GM19351 (cell line): ENCODE data around the gene COL3A1.
A peak's percentile ranks its signal among the peaks of the same experiment; 100 is the strongest.

ENCODE experiments used
- ATAC-seq: cut with Tn5 transposase; IDR thresholded peaks from one replicate; pipeline ENCODE4 v1.9.1; 2021; ENCODE audit warnings: mild to moderate bottlenecking, moderate library complexity; ENCODE audit not compliant: unreplicated experiment

COL3A1 gene

DNA sequence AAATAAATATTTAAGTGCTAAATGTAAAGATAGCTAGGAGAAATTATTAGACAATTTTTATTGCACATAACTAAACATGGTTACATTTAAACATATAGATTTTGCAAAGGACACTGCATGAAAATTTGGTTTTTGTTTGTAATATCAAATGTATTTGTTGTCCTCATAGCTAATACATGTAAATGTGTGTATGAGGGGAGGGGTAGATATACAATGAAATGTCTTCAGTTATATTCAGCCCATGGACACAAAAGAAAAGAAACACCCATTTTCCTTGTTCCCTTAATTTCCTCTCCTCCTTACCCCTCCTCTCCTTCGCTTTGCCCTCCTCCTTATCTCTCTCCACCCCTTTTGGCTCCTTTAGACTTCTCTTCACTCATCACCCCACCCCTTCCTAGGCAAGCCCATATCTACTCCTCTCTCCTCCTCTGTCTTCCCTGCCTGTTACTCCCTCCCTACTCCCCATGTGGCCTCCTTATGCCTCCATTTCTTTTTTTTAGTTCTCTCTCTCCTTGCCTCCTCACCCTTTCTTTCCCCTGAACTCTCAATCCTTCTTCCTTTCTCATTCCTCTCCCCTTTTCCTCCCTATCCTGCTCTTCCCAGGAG is 1.4 kb downstream of the COL3A1 start:
- ATAC-seq, result no peak

DNA sequence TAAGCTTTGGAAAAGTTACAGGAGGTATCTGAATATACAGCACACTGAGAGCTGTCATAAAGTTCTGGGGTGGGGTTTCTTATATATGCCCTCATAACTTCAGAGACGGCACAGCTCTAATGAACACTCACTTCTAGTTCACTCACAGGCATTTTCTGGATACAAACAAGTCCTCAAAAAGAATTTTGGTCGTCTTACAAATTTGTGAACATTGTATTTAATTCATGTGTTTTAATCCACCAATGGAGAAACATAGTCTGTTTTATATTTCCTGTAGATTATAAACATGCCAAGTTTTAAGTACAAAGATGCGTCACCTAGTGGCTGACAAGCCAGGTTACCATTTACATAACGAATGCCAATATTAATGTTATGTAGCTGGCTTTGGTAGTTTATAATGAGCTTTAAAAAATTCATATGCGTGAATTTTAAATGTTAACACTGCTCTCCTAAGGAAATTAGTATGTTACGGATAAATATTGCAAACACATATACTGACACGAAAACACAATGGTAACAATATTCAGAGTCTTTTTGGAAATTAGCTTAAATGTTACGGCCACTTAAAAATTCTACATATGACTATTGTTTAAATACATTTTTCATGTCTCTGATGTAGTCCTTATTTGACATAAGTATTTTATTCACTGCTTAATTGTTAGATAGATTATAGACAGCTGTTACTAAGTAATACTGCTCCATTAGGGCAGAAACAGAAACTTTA is 2.5 kb downstream of the COL3A1 start:
- ATAC-seq, result no peak

DNA sequence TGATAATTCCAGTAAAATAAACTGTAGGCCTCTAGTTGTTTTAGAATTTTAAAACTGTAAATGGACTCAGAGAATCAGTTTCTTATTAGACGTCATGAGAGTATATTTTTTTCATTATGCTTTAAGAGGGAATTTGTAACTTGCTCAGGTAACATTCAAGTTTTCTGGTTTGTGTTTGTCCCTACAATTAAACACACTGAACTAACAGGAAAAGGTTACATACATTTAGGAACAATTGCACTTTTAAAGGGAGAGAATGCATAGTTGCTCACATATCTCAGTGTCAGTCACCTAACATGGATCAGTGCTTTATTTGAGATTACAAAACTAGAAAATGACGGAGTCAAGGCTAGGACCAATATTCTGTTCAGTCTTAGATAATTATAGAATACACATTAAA is 3.1 kb downstream of the COL3A1 start:
- ATAC-seq, result no peak

DNA sequence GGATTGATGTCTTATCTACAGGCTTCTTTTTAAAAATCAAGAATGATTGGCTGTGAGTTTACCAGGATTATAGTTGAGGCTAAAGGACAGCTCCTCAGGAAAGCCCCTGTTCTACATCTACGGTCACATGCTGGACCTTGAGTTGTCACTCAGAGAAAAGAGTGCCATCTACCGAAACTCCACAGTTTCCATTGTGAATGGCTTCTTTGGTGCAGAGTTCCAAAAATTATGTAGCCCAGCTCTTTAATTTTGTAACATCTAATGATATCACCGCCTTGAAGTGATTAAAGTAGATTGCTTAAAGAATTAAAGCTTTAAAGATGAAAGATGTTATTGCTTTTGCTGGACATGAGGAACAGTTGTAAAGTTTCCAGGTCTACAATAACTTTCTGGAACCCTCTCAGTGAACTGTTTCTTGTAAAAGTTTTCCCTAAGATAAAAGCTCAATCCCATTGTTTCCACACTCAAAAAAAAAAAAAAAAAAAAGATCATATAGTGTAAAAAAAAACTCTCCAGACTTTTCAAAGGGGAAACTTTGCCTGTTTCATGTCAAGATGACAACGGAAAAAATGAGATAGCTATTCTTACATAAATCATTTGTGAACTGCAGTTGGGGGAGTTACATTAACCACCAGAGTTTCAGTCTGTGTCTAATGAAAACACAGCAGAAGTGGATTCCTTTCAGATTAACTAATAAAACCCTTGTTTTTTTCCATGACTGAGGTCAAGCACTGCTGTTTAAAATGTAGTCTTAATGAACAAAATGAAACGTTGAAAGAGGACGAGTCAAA is 4.3 kb downstream of the COL3A1 start:
- peak; percentile 87 for ATAC-seq

DNA sequence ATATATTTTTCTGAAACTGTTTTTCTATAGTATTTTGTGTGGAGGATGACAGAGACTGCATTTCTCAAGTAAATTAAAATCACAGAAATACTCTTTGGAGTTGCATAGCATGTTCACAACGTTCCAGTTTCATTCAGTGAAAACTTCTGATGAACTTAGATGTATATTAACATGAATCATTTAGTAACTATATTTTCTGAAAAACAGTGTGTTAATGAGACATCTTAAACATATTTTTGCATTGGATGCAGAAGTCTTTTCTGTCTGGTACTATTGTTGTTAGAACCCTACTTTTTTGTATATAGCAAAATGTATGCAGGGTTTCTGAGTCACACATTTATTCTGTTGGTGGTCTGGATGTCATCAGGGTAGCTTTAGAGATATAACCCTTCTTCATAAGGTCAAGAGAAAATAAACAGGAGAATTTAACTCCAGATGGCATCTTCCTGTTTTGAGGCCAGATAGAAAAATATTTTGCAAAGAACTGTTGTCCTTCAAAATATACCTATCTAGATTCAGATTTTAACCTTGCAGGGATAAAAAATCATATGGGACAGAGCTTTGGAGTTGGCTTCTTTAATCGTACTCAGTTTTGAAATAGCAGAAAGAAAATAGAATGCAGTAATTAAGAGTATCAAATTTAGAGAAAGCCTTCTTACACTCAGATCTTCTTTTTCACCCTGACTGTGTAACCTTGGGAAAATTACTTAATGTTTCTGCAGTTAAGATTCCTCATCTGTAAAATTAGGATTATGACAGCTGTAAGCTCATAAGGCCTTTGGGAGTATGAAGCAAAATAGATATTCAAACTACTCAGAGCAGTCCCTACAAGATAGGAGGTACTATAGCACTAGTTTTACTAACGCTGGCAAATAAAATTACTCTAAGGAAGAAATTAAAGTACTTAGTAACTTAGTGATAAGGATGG is 5.3 kb downstream of the COL3A1 start:
- peak; percentile 20 for ATAC-seq

DNA sequence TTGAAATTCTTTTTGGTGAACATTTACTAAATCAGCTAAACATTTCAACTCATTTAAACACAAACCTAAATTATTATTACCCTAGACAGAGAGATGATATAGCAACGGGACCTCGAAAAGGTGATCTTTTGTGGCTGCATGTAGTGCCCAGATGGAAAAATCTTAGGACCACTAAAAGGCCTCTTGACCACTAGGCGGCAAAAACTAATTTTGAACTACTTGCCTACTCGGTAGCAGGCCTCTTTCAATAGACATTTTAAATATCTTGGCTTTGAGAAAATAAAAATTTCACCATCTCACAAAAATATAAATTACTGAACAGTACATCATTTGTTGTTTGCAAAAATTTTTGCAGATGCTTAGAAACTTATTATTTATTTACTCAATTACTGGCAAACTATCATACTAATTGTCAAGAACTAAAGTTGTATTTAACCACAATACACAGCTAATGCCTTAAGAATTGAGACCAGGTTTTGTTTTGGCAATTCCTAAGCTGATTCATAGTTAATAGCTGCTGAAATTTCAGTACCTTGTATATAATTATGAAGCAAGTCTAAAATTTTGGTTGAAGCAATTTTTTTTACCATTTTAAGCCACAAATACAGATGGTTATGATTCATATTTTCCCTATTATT is 9.4 kb downstream of the COL3A1 start:
- no peak for ATAC-seq

DNA sequence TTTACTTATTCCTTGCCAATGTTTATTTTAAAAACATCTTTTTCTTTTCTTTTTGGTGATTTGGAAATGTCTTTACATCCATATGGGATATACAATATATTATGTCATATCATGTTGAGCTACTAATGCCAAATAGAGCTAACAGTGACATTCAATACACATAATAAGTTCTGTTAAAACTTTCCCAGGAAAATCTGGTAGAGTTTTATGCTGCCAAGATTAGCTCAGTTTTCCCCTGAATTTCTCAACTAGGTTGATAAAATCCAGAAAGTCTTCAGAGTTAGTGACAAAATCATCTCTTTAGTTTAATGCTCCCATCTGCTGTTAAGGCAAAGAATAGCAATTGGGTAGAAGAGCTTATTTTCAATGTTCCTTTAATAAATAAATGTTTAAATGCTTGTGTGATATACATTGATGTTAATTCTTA is 9.9 kb downstream of the COL3A1 start:
- ATAC-seq, result no peak

DNA sequence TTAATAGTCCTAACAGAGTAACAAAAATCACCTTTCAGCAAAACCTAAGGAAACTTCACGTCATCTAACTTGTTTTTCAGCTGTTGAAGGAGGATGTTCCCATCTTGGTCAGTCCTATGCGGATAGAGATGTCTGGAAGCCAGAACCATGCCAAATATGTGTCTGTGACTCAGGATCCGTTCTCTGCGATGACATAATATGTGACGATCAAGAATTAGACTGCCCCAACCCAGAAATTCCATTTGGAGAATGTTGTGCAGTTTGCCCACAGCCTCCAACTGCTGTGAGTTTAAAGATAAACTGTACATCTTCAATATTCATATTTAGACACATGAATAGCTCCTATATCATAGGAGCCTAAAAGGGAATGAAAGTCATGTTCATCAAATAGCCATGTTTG is 10.5 kb downstream of the COL3A1 start:
- ATAC-seq, result no peak

DNA sequence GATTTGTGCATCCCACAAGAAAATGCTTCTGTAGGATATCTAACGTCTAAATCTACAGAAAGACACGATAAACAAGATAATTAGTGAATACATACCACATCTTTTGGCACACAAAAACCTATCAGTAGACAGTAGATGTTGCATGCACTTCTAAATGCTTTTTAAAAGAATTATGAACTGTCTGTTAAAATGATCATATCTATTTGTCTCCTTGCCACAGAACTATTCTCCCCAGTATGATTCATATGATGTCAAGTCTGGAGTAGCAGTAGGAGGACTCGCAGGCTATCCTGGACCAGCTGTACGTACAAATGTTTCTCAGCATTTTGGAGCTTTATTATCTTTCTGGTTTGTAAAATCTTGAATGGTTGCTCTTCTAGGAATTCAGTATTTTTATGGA is 12.7 kb downstream of the COL3A1 start:
- ATAC-seq, result no peak

DNA sequence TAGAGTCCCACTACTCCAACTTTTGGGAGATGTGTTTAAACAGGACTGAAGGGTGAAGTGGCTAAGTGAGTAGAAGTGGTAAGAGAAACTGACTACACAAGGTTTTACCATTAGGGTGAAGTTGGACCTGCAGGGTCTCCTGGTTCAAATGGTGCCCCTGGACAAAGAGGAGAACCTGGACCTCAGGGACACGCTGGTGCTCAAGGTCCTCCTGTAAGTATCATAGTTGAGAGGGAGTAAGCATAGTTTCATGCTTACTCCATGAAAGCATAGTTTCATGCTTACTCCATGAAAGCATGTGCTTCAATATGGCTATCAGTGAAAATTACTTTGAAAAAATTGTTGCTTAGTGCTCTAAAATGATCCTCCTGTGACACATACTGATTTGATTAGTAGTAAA is 19.1 kb downstream of the COL3A1 start:
- ATAC-seq, result no peak

DNA sequence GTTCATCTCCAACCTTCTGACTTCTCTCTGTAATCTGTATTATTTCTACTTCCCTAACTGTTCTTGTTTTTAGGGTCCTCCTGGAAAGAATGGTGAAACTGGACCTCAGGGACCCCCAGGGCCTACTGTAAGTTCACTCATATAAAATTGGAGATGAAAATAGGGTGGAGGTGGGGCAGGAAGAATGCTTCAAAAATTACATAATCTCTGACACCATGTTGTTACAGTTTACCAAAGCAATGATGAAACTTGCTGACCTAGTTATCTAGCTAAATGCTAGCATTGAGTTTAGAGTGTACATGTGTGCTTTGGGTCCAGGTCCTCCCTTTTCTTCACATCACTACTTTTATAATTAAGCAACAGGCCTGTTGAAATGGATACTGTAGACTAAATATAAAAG is 23.1 kb downstream of the COL3A1 start:
- no peak for ATAC-seq

DNA sequence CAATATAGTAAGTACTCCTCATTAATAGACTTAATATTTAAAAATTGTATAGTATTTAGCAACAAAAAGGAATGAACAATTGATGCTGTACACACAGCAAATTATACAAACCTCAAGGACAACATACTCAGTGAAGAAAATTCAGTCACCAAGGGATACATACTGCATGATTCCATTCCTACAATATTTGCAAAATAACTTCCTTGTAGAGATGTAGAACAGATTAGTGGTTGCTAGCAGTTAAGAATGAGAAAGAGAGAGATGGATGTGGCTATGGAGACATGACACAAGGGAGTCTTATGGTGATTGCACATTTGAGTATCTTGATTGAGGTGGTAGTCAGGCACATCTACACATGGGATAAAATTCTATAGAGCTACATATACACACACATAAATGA is 26.0 kb downstream of the COL3A1 start:
- ATAC-seq, result no peak

DNA sequence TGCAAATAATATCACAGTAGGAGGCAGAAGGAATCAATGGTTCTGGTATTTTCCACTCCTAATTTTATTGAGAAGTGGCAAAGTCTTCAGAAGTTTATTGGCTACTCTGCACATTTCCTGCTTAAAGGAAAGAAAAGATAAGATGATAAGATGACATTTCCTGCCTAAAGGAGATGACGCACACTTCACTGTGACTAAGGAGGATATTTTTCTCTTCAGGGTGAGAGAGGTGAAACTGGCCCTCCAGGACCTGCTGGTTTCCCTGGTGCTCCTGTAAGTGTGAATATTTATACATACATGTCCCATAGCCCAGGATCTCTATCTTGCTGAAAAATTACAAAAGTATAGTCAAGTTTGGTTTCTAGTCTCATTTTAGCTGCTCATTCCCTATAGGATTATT is 27.9 kb downstream of the COL3A1 start:
- no peak for ATAC-seq

DNA sequence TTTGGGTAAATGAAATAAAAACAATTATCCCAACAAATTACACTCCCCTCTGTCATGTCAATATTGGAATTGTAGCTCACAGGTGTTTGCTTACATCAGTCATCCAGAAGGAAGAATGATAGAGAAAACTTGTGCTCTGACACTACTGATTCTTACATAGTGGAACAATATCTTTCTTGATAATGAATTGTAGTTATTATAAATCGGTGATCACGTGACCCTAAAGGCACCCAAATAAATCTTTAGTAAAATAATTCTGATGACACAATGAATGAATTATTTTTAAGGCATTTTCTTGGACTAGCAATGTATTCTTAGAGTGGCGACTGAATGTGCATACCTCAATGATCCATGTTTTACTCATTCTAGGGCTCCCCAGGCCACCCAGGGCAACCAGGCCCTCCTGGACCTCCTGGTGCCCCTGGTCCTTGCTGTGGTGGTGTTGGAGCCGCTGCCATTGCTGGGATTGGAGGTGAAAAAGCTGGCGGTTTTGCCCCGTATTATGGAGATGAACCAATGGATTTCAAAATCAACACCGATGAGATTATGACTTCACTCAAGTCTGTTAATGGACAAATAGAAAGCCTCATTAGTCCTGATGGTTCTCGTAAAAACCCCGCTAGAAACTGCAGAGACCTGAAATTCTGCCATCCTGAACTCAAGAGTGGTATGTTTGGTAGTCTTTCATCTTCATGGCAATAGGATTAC is 34.5 kb downstream of the COL3A1 start:
- no peak for ATAC-seq

DNA sequence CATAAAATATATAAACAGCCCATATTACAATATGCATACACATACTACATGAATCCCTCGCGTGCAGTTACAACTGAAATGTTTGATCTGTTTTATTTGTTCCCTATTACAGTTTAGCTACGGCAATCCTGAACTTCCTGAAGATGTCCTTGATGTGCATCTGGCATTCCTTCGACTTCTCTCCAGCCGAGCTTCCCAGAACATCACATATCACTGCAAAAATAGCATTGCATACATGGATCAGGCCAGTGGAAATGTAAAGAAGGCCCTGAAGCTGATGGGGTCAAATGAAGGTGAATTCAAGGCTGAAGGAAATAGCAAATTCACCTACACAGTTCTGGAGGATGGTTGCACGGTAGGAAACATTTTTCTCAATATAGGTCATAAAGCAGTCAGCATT is 36.4 kb downstream of the COL3A1 start:
- no peak for ATAC-seq

DNA sequence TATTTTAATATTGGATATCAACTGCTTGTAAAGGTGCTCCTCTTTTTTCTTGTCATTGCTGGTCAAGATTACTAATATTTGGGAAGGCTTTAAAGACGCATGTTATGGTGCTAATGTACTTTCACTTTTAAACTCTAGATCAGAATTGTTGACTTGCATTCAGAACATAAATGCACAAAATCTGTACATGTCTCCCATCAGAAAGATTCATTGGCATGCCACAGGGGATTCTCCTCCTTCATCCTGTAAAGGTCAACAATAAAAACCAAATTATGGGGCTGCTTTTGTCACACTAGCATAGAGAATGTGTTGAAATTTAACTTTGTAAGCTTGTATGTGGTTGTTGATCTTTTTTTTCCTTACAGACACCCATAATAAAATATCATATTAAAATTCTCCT is 38.2 kb downstream of the COL3A1 start:
- ATAC-seq, result no peak

DNA sequence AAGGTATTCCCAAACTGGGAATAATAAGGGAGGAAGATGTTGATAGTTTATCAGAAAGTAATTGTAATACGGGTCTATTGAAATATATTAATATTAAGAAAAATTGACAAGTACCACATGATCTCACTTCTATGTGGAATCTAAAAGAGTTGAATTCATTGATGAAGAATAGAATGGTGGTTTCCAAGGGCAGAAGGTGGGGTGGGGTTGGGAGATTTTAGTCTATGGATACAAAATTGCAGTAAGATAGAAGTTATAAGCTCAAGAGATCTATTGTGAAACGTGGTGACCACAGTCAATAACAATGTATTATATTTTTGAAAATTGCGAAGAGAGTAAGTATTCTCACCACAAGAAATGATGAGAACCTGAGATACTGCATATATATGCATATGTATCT is 38.9 kb downstream of the COL3A1 start:
- no peak for ATAC-seq

DNA sequence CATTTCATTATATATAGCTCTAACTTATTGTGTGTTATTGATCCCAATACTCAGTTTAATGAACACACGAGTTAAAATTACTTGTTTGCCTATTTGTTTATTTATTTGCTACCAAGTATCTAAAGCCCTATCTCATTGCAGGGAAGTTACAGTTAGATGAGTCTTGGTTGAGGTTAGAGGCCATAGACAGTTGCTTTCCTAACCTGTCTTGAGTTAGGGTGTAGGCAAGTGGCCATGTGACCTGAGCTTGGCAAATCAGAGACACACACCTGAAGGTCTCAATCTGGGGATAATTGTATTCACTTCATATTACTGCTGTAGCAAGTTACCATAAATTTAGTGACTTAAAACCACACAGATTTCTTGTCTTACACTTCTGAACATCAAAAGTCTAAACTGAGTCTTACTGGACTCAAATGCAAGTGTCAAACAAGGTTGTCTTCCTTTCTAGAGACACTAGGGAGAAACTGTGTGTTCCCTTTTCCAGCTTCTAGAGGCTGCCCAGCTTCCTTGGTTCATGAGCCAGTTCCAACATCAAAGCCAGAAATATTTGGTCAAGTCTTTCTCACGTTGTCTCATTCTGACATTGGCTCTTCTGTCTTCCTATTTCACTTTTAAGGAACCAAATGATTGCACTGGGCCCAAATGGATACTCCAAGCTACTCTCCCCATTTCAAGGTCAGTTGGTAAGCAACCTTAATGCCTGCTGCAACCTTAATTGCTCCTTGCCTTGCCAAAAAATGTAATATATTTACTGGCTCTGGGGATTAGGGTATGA is 39.7 kb downstream of the COL3A1 start:
- no peak for ATAC-seq

DNA sequence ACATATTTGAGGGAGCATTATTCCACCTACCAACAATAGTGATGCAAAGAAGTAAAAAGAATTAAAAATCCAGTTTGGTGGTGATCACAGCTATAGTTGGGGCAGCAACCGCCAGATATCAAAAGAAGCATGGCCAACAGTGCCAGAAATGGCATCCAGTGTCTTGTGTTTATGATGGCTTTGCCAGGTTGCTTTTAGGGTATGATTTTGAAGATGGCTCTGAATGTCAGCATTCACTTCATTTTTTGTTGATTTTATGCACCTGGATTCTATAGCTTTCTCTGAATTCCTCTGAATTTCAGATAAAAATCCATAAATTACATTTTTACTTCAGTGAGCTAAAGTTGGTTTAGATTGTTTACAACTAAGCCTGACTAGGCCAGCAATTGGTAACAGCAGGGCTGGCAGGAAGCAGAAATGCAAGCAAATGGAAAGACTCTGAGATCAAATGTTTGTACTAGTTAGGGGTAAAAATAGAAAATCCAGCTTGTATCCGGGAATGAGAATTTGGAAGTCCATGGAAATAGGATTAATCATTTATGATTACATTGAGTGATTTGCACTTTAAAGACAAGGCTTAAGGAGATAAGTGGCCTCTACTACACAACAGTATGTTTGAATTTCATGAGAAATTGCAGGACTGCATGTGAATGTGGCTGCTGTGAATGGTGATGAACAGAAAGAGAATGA is 40.4 kb downstream of the COL3A1 start:
- no peak for ATAC-seq
